HUDEP-2 (cell line): ENCODE data around the gene NXPH1.

Experiments used
- DNase-seq, 76 experiments: peaks; one replicate each; lab custom pipeline; 2025; ENCODE audit not compliant: unreplicated experiment in 76 of 76; lab: John Stamatoyannopoulos, UW

Gene NXPH1

GRCh38 chr7:8585591-8585990 is 152.2 kb downstream of the NXPH1 start:
- no peak for DNase-seq

GRCh38 chr7:8590225-8590624 is 156.8 kb downstream of the NXPH1 start:
- no peak for DNase-seq

GRCh38 chr7:8590791-8591190 is 157.4 kb downstream of the NXPH1 start:
- DNase-seq, result no peak

GRCh38 chr7:8591289-8591688 is 157.9 kb downstream of the NXPH1 start:
- DNase-seq, result no peak

- no peak for DNase-seq
Observed at GRCh38 chr7:8592167-8592566, 158.8 kb downstream of the NXPH1 start.

- DNase-seq, result no peak
Observed at GRCh38 chr7:8594115-8594514, 160.7 kb downstream of the NXPH1 start.

- DNase-seq, result no peak
Observed at GRCh38 chr7:8597565-8597964, 164.2 kb downstream of the NXPH1 start.

- no peak for DNase-seq
Observed at GRCh38 chr7:8601121-8601520, 167.7 kb downstream of the NXPH1 start.

GRCh38 chr7:8605221-8605620 is 171.8 kb downstream of the NXPH1 start:
- DNase-seq, result no peak

GRCh38 chr7:8612584-8612983 is 179.2 kb downstream of the NXPH1 start:
- no peak for DNase-seq

GRCh38 chr7:8613191-8613590 is 179.8 kb downstream of the NXPH1 start:
- DNase-seq, result no peak

- no peak for DNase-seq
Observed at GRCh38 chr7:8615019-8615418, 181.6 kb downstream of the NXPH1 start.

- no peak for DNase-seq
Observed at GRCh38 chr7:8618441-8619070, 185.1 kb downstream of the NXPH1 start.

- DNase-seq, result no peak
Observed at GRCh38 chr7:8620169-8620568, 186.8 kb downstream of the NXPH1 start.

- no peak for DNase-seq
Observed at GRCh38 chr7:8625612-8626011, 192.2 kb downstream of the NXPH1 start.

- DNase-seq, result no peak
Observed at GRCh38 chr7:8627325-8627724, 193.9 kb downstream of the NXPH1 start.

- no peak for DNase-seq
Observed at GRCh38 chr7:8628656-8629055, 195.2 kb downstream of the NXPH1 start.

GRCh38 chr7:8629504-8629903 is 196.1 kb downstream of the NXPH1 start:
- no peak for DNase-seq

GRCh38 chr7:8637322-8637721 is 203.9 kb downstream of the NXPH1 start:
- no peak for DNase-seq

- no peak for DNase-seq
Observed at GRCh38 chr7:8638076-8638475, 204.7 kb downstream of the NXPH1 start.

- no peak for DNase-seq
Observed at GRCh38 chr7:8639668-8640067, 206.3 kb downstream of the NXPH1 start.

GRCh38 chr7:8640671-8641070 is 207.3 kb downstream of the NXPH1 start:
- DNase-seq, result no peak
